ENCODE measurements around the gene AFF2.
"Not testable (repeated sequence)": the region's sequence is repeated elsewhere in the genome, so short reads cannot be mapped to it uniquely, and the experiment has no call there.

The AFF2 gene

GRCh38 chrX:148854306-148854705 is 353.9 kb downstream of the AFF2 start:
- no peak for DNase-seq (ENCODE audit: low read depth in 2 of 2)

- DNase-seq (ENCODE audit: low read depth in 2 of 2) = no peak
These were observed 356.1 kb downstream of the AFF2 start for GRCh38 chrX:148856505-148856904.

- no peak for DNase-seq (ENCODE audit: low read depth in 2 of 2)
These were observed 365.1 kb downstream of the AFF2 start for GRCh38 chrX:148865277-148866210.

GRCh38 chrX:148867596-148867995 is 367.2 kb downstream of the AFF2 start:
- no peak for DNase-seq (ENCODE audit: low read depth in 2 of 2)

GRCh38 chrX:148871422-148872160 is 371.2 kb downstream of the AFF2 start:
- peak; percentile 89 to 91 for DNase-seq (ENCODE audit: low read depth in 2 of 2)

- DNase-seq (ENCODE audit: low read depth in 2 of 2) = no peak
These were observed 371.7 kb downstream of the AFF2 start for GRCh38 chrX:148872161-148872535.

- no peak for DNase-seq (ENCODE audit: low read depth in 2 of 2)
These were observed 372.5 kb downstream of the AFF2 start for GRCh38 chrX:148872881-148873280.

GRCh38 chrX:148874636-148875246 is 374.3 kb downstream of the AFF2 start:
- DNase-seq (ENCODE audit: low read depth in 2 of 2) = no peak

GRCh38 chrX:148878371-148878770 is 378.0 kb downstream of the AFF2 start:
- DNase-seq (ENCODE audit: low read depth in 2 of 2) = no peak

GRCh38 chrX:148885203-148885602 is 384.8 kb downstream of the AFF2 start:
- no peak for DNase-seq (ENCODE audit: low read depth in 2 of 2)

GRCh38 chrX:148893395-148893794 is 393.0 kb downstream of the AFF2 start:
- no peak for DNase-seq (ENCODE audit: low read depth in 2 of 2)

GRCh38 chrX:148902581-148902980 is 402.2 kb downstream of the AFF2 start:
- DNase-seq (ENCODE audit: low read depth in 2 of 2) = no peak

- no peak for DNase-seq (ENCODE audit: low read depth in 2 of 2)
These were observed 402.8 kb downstream of the AFF2 start for GRCh38 chrX:148903176-148903575.

GRCh38 chrX:148904421-148905111 is 404.1 kb downstream of the AFF2 start:
- no peak for DNase-seq (ENCODE audit: low read depth in 2 of 2)

GRCh38 chrX:148905400-148905799 is 405.0 kb downstream of the AFF2 start:
- DNase-seq (ENCODE audit: low read depth in 2 of 2) = no peak

- not testable (repeated sequence) for DNase-seq (ENCODE audit: low read depth in 2 of 2)
These were observed 406.2 kb downstream of the AFF2 start for GRCh38 chrX:148906628-148907027.

- DNase-seq (ENCODE audit: low read depth in 2 of 2) = no peak
These were observed 409.3 kb downstream of the AFF2 start for GRCh38 chrX:148909758-148910157.

- no peak for DNase-seq (ENCODE audit: low read depth in 2 of 2)
These were observed 413.6 kb downstream of the AFF2 start for GRCh38 chrX:148913971-148914370.

GRCh38 chrX:148914783-148915182 is 414.4 kb downstream of the AFF2 start:
- DNase-seq (ENCODE audit: low read depth in 2 of 2) = no peak

GRCh38 chrX:148915474-148915873 is 415.1 kb downstream of the AFF2 start:
- no peak for DNase-seq (ENCODE audit: low read depth in 2 of 2)

GRCh38 chrX:148917441-148917840 is 417.0 kb downstream of the AFF2 start:
- DNase-seq (ENCODE audit: low read depth in 2 of 2) = no peak

- DNase-seq (ENCODE audit: low read depth in 2 of 2) = no peak
These were observed 423.2 kb downstream of the AFF2 start for GRCh38 chrX:148923631-148924030.

Measured in fibroblast of skin of left biceps (primary cell).